Measurements from ENCODE around the gene FOXD4.
"Not testable (repeated sequence)": the region's sequence is repeated elsewhere in the genome, so short reads cannot be mapped to it uniquely, and the experiment has no call there.

FOXD4 gene

GRCh38 chr9:93909-94308 lies 24.3 kb downstream of the FOXD4 start:
- not testable (repeated sequence) for DNase-seq (ENCODE audit: low read depth in 2 of 2)

GRCh38 chr9:90851-91250 lies 27.4 kb downstream of the FOXD4 start:
- not testable (repeated sequence) for DNase-seq (ENCODE audit: low read depth in 2 of 2)

- DNase-seq (ENCODE audit: low read depth in 2 of 2) = not testable (repeated sequence)
Observed at GRCh38 chr9:88396-89037, 29.7 kb downstream of the FOXD4 start.

GRCh38 chr9:87860-88259 lies 30.4 kb downstream of the FOXD4 start:
- not testable (repeated sequence) for DNase-seq (ENCODE audit: low read depth in 2 of 2)

GRCh38 chr9:87105-87504 lies 31.1 kb downstream of the FOXD4 start:
- not testable (repeated sequence) for DNase-seq (ENCODE audit: low read depth in 2 of 2)

GRCh38 chr9:86697-87096 lies 31.5 kb downstream of the FOXD4 start:
- not testable (repeated sequence) for DNase-seq (ENCODE audit: low read depth in 2 of 2)

- not testable (repeated sequence) for DNase-seq (ENCODE audit: low read depth in 2 of 2)
Observed at GRCh38 chr9:82932-83689, 35.1 kb downstream of the FOXD4 start.

GRCh38 chr9:78333-78732 lies 39.9 kb downstream of the FOXD4 start:
- DNase-seq (ENCODE audit: low read depth in 2 of 2) = not testable (repeated sequence)

- not testable (repeated sequence) for DNase-seq (ENCODE audit: low read depth in 2 of 2)
Observed at GRCh38 chr9:76389-76788, 41.8 kb downstream of the FOXD4 start.

- not testable (repeated sequence) for DNase-seq (ENCODE audit: low read depth in 2 of 2)
Observed at GRCh38 chr9:73900-74525, 44.2 kb downstream of the FOXD4 start.

GRCh38 chr9:73076-73899 lies 44.9 kb downstream of the FOXD4 start:
- not testable (repeated sequence) for DNase-seq (ENCODE audit: low read depth in 2 of 2)

Measured in fibroblast of skin of left biceps (primary cell).